DMS114 treated with DMSO at 0.1 percent for 48 hours (cell line): ENCODE results near the gene REN.

ENCODE experiments used
- DNase-seq: peaks from one replicate; lab custom pipeline; 2025; ENCODE audit not compliant: unreplicated experiment; lab: John Stamatoyannopoulos, UW

The REN gene

GRCh38 chr1:204154568-204155255, 11.4 kb downstream of the REN start:
- no peak for DNase-seq

- no peak for DNase-seq
Measured at GRCh38 chr1:204153667-204154066, 12.5 kb downstream of the REN start.

- DNase-seq, result no peak
Measured at GRCh38 chr1:204152310-204153044, 13.7 kb downstream of the REN start.

- no peak for DNase-seq
Measured at GRCh38 chr1:204151552-204152309, 14.4 kb downstream of the REN start, which contains the start of gene ETNK2. TSS of gene ETNK2 (minus strand) at chr1:204152044. CDS start at chr1:204151852, 192 bp downstream.

GRCh38 chr1:204150702-204151551, 15.2 kb downstream of the REN start:
- no peak for DNase-seq

GRCh38 chr1:204149635-204150565, 16.2 kb downstream of the REN start:
- no peak for DNase-seq

GRCh38 chr1:204149107-204149506, 17.0 kb downstream of the REN start:
- DNase-seq, result no peak

GRCh38 chr1:204147406-204148383, 18.4 kb downstream of the REN start:
- no peak for DNase-seq

GRCh38 chr1:204146965-204147364, 19.2 kb downstream of the REN start:
- no peak for DNase-seq

- DNase-seq, result no peak
Measured at GRCh38 chr1:204146309-204146708, 19.8 kb downstream of the REN start.

- no peak for DNase-seq
Measured at GRCh38 chr1:204145033-204145504, 21.1 kb downstream of the REN start.

- no peak for DNase-seq
Measured at GRCh38 chr1:204143276-204144041, 22.7 kb downstream of the REN start.

- no peak for DNase-seq
Measured at GRCh38 chr1:204142032-204142974, 23.8 kb downstream of the REN start.

GRCh38 chr1:204141131-204141530, 25.0 kb downstream of the REN start:
- DNase-seq, result no peak

- DNase-seq, result no peak
Measured at GRCh38 chr1:204139952-204140351, 26.2 kb downstream of the REN start.

GRCh38 chr1:204139088-204139487, 27.0 kb downstream of the REN start:
- DNase-seq, result no peak

- no peak for DNase-seq
Measured at GRCh38 chr1:204136814-204137213, 29.3 kb downstream of the REN start.
